HG03196 (cell line): ENCODE data around the gene XPNPEP2.
A peak's percentile ranks its signal among the peaks of the same experiment; 100 is the strongest.

ENCODE experiments used
- ATAC-seq: cut with Tn5 transposase; IDR thresholded peaks from one replicate; pipeline ENCODE4 v1.9.1; 2021; ENCODE audit not compliant: unreplicated experiment

XPNPEP2 gene

GRCh38 chrX:129747533-129747932, 8.8 kb downstream of the XPNPEP2 start:
- ATAC-seq = no peak

DNA sequence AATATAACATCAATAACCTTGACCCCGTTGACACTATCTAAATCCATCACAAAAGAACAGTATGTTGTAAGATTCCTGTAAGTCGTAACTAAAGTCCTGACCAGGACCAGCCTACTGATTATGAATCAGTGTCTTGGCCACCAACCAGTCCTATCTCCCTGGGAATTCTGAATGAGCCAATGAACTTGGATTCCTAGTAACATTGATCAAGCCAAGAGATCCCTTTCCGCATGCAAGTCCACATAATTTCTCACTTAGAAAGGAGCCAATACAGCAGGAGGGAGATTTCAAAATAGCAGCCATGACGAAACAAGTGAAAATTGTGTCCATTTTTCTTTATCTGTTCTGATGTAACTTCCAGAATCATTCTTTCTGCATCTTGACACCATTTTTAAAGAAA, 9.5 kb downstream of the XPNPEP2 start:
- ATAC-seq = no peak

- ATAC-seq = no peak
Observed at GRCh38 chrX:129749069-129749468, 10.3 kb downstream of the XPNPEP2 start.

DNA sequence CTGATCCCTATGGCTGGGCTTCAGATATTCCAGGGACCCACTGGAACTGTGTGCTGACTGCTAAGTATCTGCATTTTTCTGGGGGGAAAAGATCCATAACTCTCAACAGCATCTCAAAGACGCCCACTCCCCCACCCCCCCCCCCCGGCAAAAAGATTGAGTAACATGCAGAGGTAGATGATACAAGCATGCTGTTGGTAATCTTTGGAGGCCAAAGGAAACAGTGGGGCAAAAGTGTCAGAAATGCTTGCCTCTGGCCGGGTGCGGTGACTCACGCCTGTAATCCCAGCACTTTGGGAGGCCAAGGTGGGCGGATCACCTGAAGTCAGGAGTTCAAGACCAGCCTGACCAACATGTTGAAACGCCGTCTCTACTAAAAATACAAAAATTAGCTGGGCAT, 12.2 kb downstream of the XPNPEP2 start:
- no peak for ATAC-seq

GRCh38 chrX:129754056-129755024, 15.6 kb downstream of the XPNPEP2 start:
- ATAC-seq = no peak

DNA sequence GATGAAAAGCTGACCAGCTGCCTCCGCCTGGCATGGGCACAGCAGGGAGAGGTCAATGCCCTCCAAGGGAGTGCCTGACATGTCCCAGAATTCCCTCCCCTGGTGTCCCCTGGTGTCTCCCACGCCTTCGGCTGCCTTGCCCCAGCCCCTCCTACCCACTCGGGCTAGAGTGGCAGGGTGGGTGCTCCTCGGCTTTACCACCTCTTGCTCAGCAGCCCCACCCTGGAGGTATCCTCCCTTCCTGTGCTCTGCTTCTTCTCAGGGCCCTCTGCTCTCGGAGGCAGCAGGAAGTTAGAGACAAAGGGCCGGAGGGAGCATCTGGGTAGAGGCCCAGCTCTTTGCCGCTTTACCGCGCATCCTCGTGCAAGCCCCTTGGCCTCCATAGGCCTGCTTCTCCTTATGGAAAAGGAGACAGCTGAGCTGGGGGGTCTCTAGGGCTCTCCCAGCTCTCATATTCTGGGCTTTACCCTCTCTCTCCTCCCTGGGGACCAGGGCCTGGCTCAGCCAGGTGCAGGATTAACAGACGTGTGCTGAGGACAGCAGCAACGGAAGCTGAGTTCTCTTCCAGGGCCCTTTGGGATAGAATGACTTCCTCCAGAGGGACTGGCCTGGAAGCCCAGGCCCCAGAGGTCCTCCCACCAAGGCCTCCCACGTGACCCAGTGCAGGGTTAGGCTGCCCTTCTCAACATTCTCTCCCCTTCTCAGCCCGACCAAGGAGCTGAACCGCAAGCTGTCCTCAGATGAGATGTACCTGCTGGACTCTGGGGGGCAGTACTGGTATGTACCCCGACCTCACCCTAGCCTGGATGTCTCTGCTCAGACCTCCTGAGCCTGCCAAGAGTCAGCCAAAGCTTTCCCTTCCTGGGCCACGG, 17.2 kb downstream of the XPNPEP2 start:
- no peak for ATAC-seq

DNA sequence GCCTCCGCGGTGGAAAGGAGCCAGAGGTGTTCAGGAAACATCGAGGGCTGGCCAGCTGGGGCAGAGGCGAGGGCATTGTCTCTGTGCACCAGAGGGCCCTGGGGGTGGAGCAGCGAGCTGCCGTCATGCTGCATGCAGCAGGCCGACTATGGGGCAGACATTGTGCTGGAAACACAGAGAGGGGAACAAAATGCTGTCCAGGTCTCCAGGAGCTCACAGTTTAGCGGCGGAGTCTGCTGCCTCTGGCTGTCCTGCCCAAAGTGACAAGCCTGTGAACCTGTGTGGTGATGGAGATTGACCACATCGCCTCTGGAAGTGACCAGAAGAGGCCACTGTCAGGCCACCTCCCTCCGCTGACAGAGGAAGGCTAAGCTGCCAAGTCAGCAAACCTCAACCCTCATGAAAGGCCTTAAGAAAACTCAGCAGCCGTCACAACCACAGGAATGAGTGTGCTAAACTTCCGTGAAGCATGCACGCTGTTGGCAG, 20.8 kb downstream of the XPNPEP2 start:
- ATAC-seq = no peak

- ATAC-seq = no peak
Observed at GRCh38 chrX:129760155-129760554, 21.4 kb downstream of the XPNPEP2 start.

- ATAC-seq = no peak
Observed at GRCh38 chrX:129760981-129761380, 22.2 kb downstream of the XPNPEP2 start.

- no peak for ATAC-seq
Observed at GRCh38 chrX:129761596-129761995, 22.8 kb downstream of the XPNPEP2 start.

- ATAC-seq = no peak
Observed at GRCh38 chrX:129762448-129762847, 23.7 kb downstream of the XPNPEP2 start.

- ATAC-seq = no peak
Observed at GRCh38 chrX:129763666-129764065, 24.9 kb downstream of the XPNPEP2 start.

GRCh38 chrX:129768186-129768585, 29.4 kb downstream of the XPNPEP2 start:
- ATAC-seq = no peak

- ATAC-seq = no peak
Observed at GRCh38 chrX:129768586-129769466, 30.0 kb downstream of the XPNPEP2 start.

GRCh38 chrX:129769467-129770154, 30.8 kb downstream of the XPNPEP2 start:
- ATAC-seq = peak; percentile 26

DNA sequence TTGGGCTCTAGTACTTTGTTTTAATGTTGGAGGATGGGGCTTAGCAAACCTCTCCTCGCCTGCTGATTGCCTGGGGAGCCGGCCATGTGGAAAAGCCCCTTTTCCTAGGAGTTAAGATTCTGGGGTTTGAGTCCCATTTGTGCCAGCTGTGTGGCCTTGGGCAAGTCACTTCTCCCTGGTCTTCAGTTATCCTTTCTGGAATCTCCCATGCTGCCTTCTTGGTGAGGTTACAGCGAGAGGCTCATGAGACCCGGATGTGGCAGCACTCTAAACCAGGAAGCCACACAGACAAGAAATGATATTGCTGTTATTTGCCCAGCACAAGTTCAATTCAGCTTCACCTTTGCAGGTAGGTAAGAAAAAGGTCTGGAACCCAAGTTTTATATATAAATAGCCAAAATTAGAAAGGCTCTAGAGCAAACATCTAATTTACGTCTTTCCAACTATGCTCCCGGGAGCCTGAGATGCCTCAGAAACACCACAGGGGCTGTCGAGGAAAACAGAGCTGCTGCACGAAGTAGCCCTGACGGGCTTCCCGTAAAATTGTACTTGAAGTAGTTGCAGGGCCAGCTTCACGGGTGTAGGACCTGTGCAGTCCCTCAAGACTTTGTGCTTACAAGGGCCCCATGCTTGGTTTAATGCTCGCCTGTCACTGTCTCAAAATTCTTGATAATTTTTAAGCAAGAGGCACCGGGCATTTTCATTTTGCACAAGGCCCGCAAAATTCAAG, 32.7 kb downstream of the XPNPEP2 start:
- no peak for ATAC-seq

DNA sequence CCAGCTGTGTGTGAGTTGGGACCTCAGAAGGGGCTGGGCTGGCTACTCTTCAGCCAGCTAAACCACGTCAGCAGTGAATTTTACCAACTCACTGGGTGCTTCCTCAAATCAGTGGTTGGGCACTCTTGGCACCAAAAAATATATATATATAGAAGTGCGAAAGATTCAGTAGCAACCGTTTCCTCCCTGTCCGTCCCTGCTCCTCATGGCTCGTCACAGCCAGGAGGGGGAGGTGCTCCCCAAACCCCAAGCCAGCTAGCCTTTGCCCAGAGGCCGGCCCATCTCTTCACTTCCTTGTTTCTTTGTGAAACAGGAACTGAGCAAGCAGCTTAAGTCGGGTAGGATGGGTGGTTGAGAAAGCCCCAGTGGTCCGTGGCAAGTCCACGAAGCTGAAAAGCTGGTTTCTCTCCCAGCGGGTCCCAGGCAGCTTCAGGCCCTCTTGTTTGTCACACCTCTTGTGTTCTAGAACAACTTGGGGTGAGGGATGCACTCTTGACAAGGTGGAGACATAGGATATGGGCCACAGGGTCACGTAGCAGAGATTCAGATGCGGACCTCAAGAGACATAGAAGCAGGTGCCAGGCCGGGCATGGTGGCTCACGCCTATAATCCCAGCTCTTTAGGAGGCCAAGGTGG, 34.1 kb downstream of the XPNPEP2 start:
- ATAC-seq = peak; percentile 69

DNA sequence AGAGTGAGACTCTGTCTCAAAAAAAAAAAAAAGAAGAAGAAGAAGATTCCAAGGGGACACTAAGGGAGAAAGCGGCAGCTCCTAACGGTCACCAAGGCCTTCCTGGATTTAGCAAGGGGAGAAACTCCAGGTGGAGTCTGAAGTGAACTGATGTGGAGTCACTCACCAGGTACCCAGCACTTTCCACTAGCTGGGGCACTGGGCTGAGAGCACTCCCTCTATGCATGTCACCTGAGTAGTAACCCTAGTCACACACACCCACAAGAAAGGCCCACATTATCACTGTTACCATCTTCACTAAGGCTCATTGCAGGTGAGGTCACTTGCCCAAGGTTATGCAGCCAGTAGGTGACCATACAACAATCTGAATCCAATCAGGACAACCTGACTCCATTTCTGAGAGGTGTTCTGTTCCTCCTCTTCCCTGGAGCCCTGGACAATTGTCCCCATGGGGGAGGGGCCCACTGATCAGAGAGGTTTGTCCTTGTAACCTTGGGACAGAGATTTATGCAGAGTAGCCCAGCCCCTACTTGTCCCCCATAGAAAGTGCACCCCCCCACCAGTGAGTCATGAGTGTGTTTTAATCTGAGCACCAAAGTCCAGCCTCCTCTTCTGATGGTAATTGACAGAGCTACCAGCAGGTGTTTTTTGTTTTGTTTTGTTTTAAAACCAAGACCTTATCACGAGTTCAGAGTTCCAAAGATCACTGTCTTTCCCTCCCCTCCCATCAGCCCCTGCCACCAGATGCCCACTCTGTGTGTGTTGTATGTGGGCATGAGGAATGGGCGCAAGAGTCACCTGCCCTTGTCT, 35.1 kb downstream of the XPNPEP2 start:
- no peak for ATAC-seq
